Kidney (tissue), 14 donors: Measurements from ENCODE around the gene PTPRU. TPM values are rescaled to one million over a fixed set of nuclear protein-coding genes. Genes with fewer than 3 reads are reported as not detected.

Source experiments
- DNase-seq, 5 donors: peaks; one replicate each; pipeline ENCODE4 v3.0.0-alpha.2; 2013 to 2020
- FAIRE-seq: peaks from 2 replicates; lab custom pipeline; 2012; peaks lifted over from hg19 to GRCh38; lab: Jason Lieb, UNC
- H3K27ac ChIP-seq, 2 donors: one replicate each; pipeline ENCODE4 v1.7.0; 2013; ENCODE audit warnings: low read depth in 2 of 2, low read length in 2 of 2, inconsistent platforms in 1 of 2
- H3K27me3 ChIP-seq: one replicate; pipeline ENCODE4 v1.7.1; 2013; ENCODE audit warnings: low read length, inconsistent platforms; ENCODE audit not compliant: control insufficient read depth, insufficient read depth
- H3K36me3 ChIP-seq, 3 donors: one replicate each; pipeline versions ENCODE4 v1.7.0 to v1.7.1; 2013; ENCODE audit warnings: low read length in 3 of 3, control low read depth in 1 of 3, inconsistent platforms in 1 of 3; ENCODE audit not compliant: insufficient read depth in 3 of 3, control insufficient read depth in 2 of 3
- H3K4me1 ChIP-seq, 3 donors: one replicate each; pipeline versions ENCODE4 v1.7.0 to v1.7.1; 2013; ENCODE audit warnings: low read length in 3 of 3, inconsistent platforms in 1 of 3, low read depth in 1 of 3; ENCODE audit not compliant: control insufficient read depth in 2 of 3, insufficient read depth in 2 of 3
- H3K4me3 ChIP-seq, 3 donors: one replicate each; pipeline versions ENCODE4 v1.7.0 to v1.8.1; 2013; ENCODE audit warnings: low read length in 3 of 3, control low read depth in 1 of 3, inconsistent platforms in 1 of 3
- H3K9ac ChIP-seq, 3 donors: one replicate each; pipeline versions ENCODE4 v1.7.0 to v1.7.1; 2013; ENCODE audit warnings: low read length in 3 of 3, control low read depth in 1 of 3, inconsistent platforms in 1 of 3
- H3K9me3 ChIP-seq, 3 donors: one replicate each; pipeline versions ENCODE4 v1.7.0 to v1.7.1; 2013; ENCODE audit warnings: low read length in 3 of 3, control low read depth in 1 of 3, inconsistent platforms in 1 of 3; ENCODE audit not compliant: control insufficient read depth in 2 of 3, insufficient read depth in 1 of 3
- CTCF ChIP-seq: IDR thresholded peaks from 3 replicates; pipeline ENCODE4 v1.5.1; 2012; ENCODE audit warnings: mild to moderate bottlenecking, moderate library complexity, borderline replicate concordance; ENCODE audit not compliant: insufficient read depth; ENCODE audit errors: extremely low read depth
- intact Hi-C: fragments of 100-400 bp; cut with DNase I; formaldehyde crosslinking; loops from one replicate; pipeline ENCODE4 v1.11.1; 2022
- polyA plus RNA-seq: library from polyadenylated mRNA; stranded (reverse); fragments of 350-450 nt; fragmentation: Illumina TruSeq; extraction: RNeasy Lipid Tissue Mini Kit (QIAGEN cat#74804); gene quantifications from one replicate; pipeline ENCODE4 v1.2.3, GENCODE V29; 2014; ENCODE audit warnings: low read depth, low replicate concordance; ENCODE audit not compliant: insufficient read depth
- total RNA-seq: library from RNA; stranded (reverse); fragmentation: NEBNext Ultra II Directional; extraction: Animal tissue kit (Norgen Biotek cat#: 25700); gene quantifications from one replicate; pipeline ENCODE4 v1.2.1, GENCODE V29; 2021
- donor health status: control.
- donor health status: control.
- donor health status: control.
- donor health status: control.
- donor health status: control.
- donor health status: DM: yes; HTN: yes; CAD: no.
- donor health status: Normal renal cell carcinoma (clear cell type).

Gene PTPRU
- total and polyA plus RNA-seq, 2 donors from 2014 or later = 3.7 to 53.6 TPM

GRCh38 chr1:29322861-29323585 is 86.7 kb downstream of the PTPRU start:
- DNase-seq (no peak), FAIRE-seq (no peak)
- Histone ChIP-seq H3K36me3 (no peaks in the 10 kb centered on the region), H3K4me3 (no peak overlapping the region), H3K9me3 (no peaks in the 10 kb centered on the region), H3K4me1 (no peaks in the 10 kb centered on the region), H3K27ac (no peak overlapping the region), H3K9ac (no peak overlapping the region), H3K27me3 (no peaks in the 10 kb centered on the region)
- intact Hi-C loops = no loop called here
- no peak for TF ChIP-seq CTCF

- intact Hi-C loops = no loop called here
- FAIRE-seq = no peak
- no peaks in the 10 kb centered on the region for H3K36me3 ChIP-seq
These were observed 87.3 kb downstream of the PTPRU start for GRCh38 chr1:29323636-29324035.

GRCh38 chr1:29324202-29324601 is 87.9 kb downstream of the PTPRU start:
- intact Hi-C loops = no loop called here
- Histone ChIP-seq H3K36me3 (no peaks in the 10 kb centered on the region), H3K9ac (no peak overlapping the region), H3K9me3 (no peaks in the 10 kb centered on the region), H3K4me3 (no peak overlapping the region), H3K27ac (no peak overlapping the region), H3K4me1 (no peaks in the 10 kb centered on the region), H3K27me3 (no peaks in the 10 kb centered on the region)
- FAIRE-seq (no peak), DNase-seq (no peak)
- no peak for TF ChIP-seq CTCF

More at GRCh38 chr1:29323636-29324035, 87.3 kb downstream of the PTPRU start:
- no peak for DNase-seq
- no peaks in the 10 kb centered on the region for H3K9me3 ChIP-seq
- no peak overlapping the region for H3K9ac ChIP-seq
- H3K4me1 ChIP-seq = no peaks in the 10 kb centered on the region
- H3K4me3 ChIP-seq = no peak overlapping the region
- TF ChIP-seq CTCF = no peak
- H3K27ac ChIP-seq = no peak overlapping the region
- H3K27me3 ChIP-seq = no peaks in the 10 kb centered on the region
